Peyer's patch (tissue), 4 donors: ENCODE results near the gene FUNDC2.
"Not testable (repeated sequence)": the region's sequence is repeated elsewhere in the genome, so short reads cannot be mapped to it uniquely, and the experiment has no call there.

ENCODE experiments used
- POLR2A ChIP-seq, 2 donors: fragments of 450-650 bp; IDR thresholded peaks; one replicate each; pipeline ENCODE4 v1.5.1; 2017; ENCODE audit warnings: antibody characterized with exemption in 2 of 2, mild to moderate bottlenecking in 2 of 2, moderate library complexity in 2 of 2
- TF ChIP-seq, protein P1 (sequence below), 6 experiments: fragments of 450-650 bp in 4 of 6; fragments of 200-600 bp in 2 of 6; sonication (generic) in 1 of 6; IDR thresholded peaks; one replicate each; pipeline ENCODE4 v1.5.1; 2017 to 2019; ENCODE audit warnings: antibody characterized with exemption in 6 of 6, mild to moderate bottlenecking in 3 of 6, moderate library complexity in 1 of 6

GRCh38 chrX:155006379-155006778 is 20.3 kb upstream of the FUNDC2 start:
- not testable (repeated sequence) for TF ChIP-seq POLR2A (IDR thresholded peaks at IDR 0.05)
- TF ChIP-seq, protein P1, sequence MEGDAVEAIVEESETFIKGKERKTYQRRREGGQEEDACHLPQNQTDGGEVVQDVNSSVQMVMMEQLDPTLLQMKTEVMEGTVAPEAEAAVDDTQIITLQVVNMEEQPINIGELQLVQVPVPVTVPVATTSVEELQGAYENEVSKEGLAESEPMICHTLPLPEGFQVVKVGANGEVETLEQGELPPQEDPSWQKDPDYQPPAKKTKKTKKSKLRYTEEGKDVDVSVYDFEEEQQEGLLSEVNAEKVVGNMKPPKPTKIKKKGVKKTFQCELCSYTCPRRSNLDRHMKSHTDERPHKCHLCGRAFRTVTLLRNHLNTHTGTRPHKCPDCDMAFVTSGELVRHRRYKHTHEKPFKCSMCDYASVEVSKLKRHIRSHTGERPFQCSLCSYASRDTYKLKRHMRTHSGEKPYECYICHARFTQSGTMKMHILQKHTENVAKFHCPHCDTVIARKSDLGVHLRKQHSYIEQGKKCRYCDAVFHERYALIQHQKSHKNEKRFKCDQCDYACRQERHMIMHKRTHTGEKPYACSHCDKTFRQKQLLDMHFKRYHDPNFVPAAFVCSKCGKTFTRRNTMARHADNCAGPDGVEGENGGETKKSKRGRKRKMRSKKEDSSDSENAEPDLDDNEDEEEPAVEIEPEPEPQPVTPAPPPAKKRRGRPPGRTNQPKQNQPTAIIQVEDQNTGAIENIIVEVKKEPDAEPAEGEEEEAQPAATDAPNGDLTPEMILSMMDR (IDR thresholded peaks at IDR 0.05), result not testable (repeated sequence)
